Cardiac muscle cell (in vitro differentiated cells and primary cell): ENCODE measurements around the gene P4HB. TPM values are rescaled to one million over a fixed set of nuclear protein-coding genes. Genes with fewer than 3 reads are reported as not detected.
A peak's percentile ranks its signal among the peaks of the same experiment; 100 is the strongest.

Source experiments
- DNase-seq, 2 donors: peaks; one replicate each; pipeline versions ENCODE4 v3.0.0 to v3.0.0-alpha.2; 2010 to 2017; ENCODE audit warnings: low read depth in 1 of 2, low spot score in 1 of 2
- H3K27ac ChIP-seq: fragments of 200-600 bp; sonication (generic); 2 replicates; pipeline ENCODE4 v1.5.1; 2016
- H3K27me3 ChIP-seq: fragments of 200-600 bp; sonication (generic); 2 replicates; pipeline ENCODE4 v1.6.0; 2016; ENCODE audit warnings: control low read depth
- H3K36me3 ChIP-seq: fragments of 200-600 bp; sonication (generic); 2 replicates; pipeline ENCODE4 v1.5.1; 2016; ENCODE audit warnings: control low read depth
- H3K4me1 ChIP-seq: fragments of 200-600 bp; sonication (generic); 2 replicates; pipeline ENCODE4 v1.8.1; 2017; ENCODE audit warnings: low read depth, mild to moderate bottlenecking, mixed run types
- H3K4me3 ChIP-seq: fragments of 200-600 bp; sonication (generic); 2 replicates; pipeline ENCODE4 v1.5.1; 2016; ENCODE audit warnings: mild to moderate bottlenecking
- H3K9me3 ChIP-seq: fragments of 200-600 bp; sonication (generic); 2 replicates; pipeline ENCODE4 v1.5.1; 2017; ENCODE audit warnings: low read depth, mild to moderate bottlenecking, control low read depth
- CTCF ChIP-seq: IDR thresholded peaks from 2 replicates; pipeline ENCODE4 v1.5.1; 2012; ENCODE audit warnings: low read depth, mild to moderate bottlenecking, low read length
- polyA plus RNA-seq: library from polyadenylated mRNA; unstranded; fragments of >200 nt; fragmentation: Nextera tagmentation; extraction: Ambion mirVana; gene quantifications from 2 replicates; pipeline ENCODE4 v1.2.1, GENCODE V29; 2016
- total RNA-seq: library from RNA; depleted of rRNA; stranded (reverse); fragments of >200 nt; gene quantifications from 2 replicates; pipeline ENCODE4 v1.2.3, GENCODE V29; 2016

The P4HB gene
- total and polyA plus RNA-seq, 2 experiments from 2014 or later: 597 to 972 TPM

- DNase-seq: no peak
- Histone ChIP-seq H3K27me3 (no peaks in the 10 kb centered on the region), H3K27ac (peak overlapping the region; percentile 68), H3K4me1 (peaks cover 5% of the 10 kb centered on the region), H3K36me3 (peaks cover 10% of the 10 kb centered on the region), H3K4me3 (no peak overlapping the region), H3K9me3 (no peaks in the 10 kb centered on the region)
- TF ChIP-seq CTCF: no peak
Measured at GRCh38 chr17:81839301-81839700, 21.0 kb downstream of the P4HB start.

GRCh38 chr17:81838753-81839255 is 21.5 kb downstream of the P4HB start:
- no peak for DNase-seq
- H3K36me3 ChIP-seq: peaks cover 9% of the 10 kb centered on the region
- no peaks in the 10 kb centered on the region for H3K9me3 ChIP-seq
- H3K4me1 ChIP-seq: peaks cover 5% of the 10 kb centered on the region
- H3K27me3 ChIP-seq: no peaks in the 10 kb centered on the region
- peak overlapping the region; percentile 68 for H3K27ac ChIP-seq
- no peak overlapping the region for H3K4me3 ChIP-seq
- no peak for TF ChIP-seq CTCF

- no peaks in the 10 kb centered on the region for H3K36me3 ChIP-seq
- no peak overlapping the region for H3K27ac ChIP-seq
- DNase-seq: no peak
- no peaks in the 10 kb centered on the region for H3K9me3 ChIP-seq
- no peaks in the 10 kb centered on the region for H3K27me3 ChIP-seq
- no peak for TF ChIP-seq CTCF
- no peak overlapping the region for H3K4me3 ChIP-seq
- H3K4me1 ChIP-seq: peaks cover 5% of the 10 kb centered on the region
Measured at GRCh38 chr17:81837641-81838040, 22.7 kb downstream of the P4HB start.

- no peak for DNase-seq
- TF ChIP-seq CTCF: no peak
- no peaks in the 10 kb centered on the region for H3K36me3 ChIP-seq
- H3K27ac ChIP-seq: peak within 1 kb of the TSS; percentile 92
- H3K9me3 ChIP-seq: no peaks in the 10 kb centered on the region
- peaks cover 5% of the 10 kb centered on the region for H3K4me1 ChIP-seq
- H3K27me3 ChIP-seq: no peaks in the 10 kb centered on the region
- peak within 1 kb of the TSS; percentile 78 for H3K4me3 ChIP-seq
Measured at GRCh38 chr17:81834831-81835267, 25.5 kb downstream of the P4HB start, which contains the start of gene PPP1R27. Gene PPP1R27, minus strand, starts transcription at chr17:81835050. Its CDS starts 97 bp downstream, at chr17:81834953.

- DNase-seq: no peak
- H3K27ac ChIP-seq: peak overlapping the region; percentile 92
- no peaks in the 10 kb centered on the region for H3K27me3 ChIP-seq
- H3K4me3 ChIP-seq: peak overlapping the region; percentile 78
- H3K36me3 ChIP-seq: no peaks in the 10 kb centered on the region
- H3K4me1 ChIP-seq: peaks cover 5% of the 10 kb centered on the region
- no peak for TF ChIP-seq CTCF
- no peaks in the 10 kb centered on the region for H3K9me3 ChIP-seq
Measured at GRCh38 chr17:81833921-81834830, 26.2 kb downstream of the P4HB start.
